ENCODE results near the gene RASSF4. TPM values are rescaled to one million over a fixed set of nuclear protein-coding genes. Genes with fewer than 3 reads are reported as not detected.

RASSF4 gene
- total and polyA plus RNA-seq, 9 of the 15 experiments (the other 6 are each of a cell fraction or from before 2014, with no cell fraction given), result 0.01 to 0.62 (median 0.11) TPM; not detected in 3

DNA sequence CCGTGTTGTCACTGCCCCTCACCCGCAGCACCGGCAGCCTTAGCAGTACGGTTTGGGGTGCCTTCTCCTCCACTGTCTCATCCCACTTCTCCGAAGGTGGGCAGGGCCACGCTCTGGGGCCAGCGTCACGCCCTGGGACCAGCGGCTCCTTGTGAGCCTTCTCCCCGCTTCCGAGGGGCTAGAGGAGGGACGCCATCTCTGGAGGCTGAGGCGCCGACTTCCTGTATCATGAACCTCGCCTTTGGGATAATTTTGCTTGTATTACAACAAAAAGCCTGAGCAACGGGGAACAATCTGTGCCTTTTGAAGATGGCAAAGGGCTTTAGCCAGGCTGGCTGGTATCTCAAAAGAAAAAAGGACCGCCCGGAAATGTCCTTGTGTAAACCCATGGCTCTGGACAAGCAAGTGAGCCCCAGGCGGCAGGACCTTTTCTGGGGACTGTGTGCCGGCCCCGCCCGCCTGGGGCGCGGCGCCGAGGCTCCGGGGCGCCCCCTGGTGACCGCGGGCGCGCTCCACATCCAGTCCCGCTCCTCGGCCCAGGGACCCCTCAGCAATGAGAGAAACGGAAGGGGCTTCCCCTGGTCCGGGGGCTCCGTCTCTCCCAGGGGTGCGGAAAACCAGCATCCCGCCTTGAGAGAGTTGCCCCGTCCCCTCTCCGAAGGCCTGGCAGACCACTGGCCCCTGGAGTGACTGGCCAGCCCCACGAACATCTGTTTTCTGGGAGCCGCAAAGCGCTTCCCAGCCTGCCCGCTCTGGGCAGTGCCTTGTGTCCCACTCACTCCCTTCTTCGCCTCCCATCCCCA lies 15.2 kb downstream of the RASSF4 start (continued):
- TF ChIP-seq, protein P1, sequence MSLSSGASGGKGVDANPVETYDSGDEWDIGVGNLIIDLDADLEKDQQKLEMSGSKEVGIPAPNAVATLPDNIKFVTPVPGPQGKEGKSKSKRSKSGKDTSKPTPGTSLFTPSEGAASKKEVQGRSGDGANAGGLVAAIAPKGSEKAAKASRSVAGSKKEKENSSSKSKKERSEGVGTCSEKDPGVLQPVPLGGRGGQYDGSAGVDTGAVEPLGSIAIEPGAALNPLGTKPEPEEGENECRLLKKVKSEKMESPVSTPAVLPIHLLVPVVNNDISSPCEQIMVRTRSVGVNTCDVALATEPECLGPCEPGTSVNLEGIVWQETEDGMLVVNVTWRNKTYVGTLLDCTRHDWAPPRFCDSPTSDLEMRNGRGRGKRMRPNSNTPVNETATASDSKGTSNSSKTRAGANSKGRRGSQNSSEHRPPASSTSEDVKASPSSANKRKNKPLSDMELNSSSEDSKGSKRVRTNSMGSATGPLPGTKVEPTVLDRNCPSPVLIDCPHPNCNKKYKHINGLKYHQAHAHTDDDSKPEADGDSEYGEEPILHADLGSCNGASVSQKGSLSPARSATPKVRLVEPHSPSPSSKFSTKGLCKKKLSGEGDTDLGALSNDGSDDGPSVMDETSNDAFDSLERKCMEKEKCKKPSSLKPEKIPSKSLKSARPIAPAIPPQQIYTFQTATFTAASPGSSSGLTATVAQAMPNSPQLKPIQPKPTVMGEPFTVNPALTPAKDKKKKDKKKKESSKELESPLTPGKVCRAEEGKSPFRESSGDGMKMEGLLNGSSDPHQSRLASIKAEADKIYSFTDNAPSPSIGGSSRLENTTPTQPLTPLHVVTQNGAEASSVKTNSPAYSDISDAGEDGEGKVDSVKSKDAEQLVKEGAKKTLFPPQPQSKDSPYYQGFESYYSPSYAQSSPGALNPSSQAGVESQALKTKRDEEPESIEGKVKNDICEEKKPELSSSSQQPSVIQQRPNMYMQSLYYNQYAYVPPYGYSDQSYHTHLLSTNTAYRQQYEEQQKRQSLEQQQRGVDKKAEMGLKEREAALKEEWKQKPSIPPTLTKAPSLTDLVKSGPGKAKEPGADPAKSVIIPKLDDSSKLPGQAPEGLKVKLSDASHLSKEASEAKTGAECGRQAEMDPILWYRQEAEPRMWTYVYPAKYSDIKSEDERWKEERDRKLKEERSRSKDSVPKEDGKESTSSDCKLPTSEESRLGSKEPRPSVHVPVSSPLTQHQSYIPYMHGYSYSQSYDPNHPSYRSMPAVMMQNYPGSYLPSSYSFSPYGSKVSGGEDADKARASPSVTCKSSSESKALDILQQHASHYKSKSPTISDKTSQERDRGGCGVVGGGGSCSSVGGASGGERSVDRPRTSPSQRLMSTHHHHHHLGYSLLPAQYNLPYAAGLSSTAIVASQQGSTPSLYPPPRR (CRISPR knock-in tag; IDR thresholded peaks at IDR 0.05; ENCODE audit: borderline replicate concordance), result no peak
- no peak for TF ChIP-seq ZNF551 (CRISPR knock-in tag; IDR thresholded peaks at IDR 0.05)
- TF ChIP-seq PHF8 (IDR thresholded peaks at IDR 0.05; ENCODE audit: borderline replicate concordance, low read length), result peak; percentile 62
- TF ChIP-seq HDAC8 (tag; IDR thresholded peaks at IDR 0.05), result no peak
- TF ChIP-seq ZNF140 (CRISPR knock-in tag; IDR thresholded peaks at IDR 0.05), result no peak
- no peak for TF ChIP-seq TAF15 (IDR thresholded peaks at IDR 0.05; ENCODE audit: low read depth, low read length)
- TF ChIP-seq BACH1 (tag; IDR thresholded peaks at IDR 0.05), result no peak
- TF ChIP-seq NFIX (CRISPR knock-in tag; IDR thresholded peaks at IDR 0.05; ENCODE audit: low read depth), result no peak
- no peak for TF ChIP-seq NCOA6 (IDR thresholded peaks at IDR 0.05)
- no peak for TF ChIP-seq GTF2F1 (IDR thresholded peaks at IDR 0.05; ENCODE audit: low read depth, low read length)
- peak in 2 of 3 experiments; percentile 27 to 63 for TF ChIP-seq YY1 (IDR thresholded peaks at IDR 0.05; ENCODE audit: borderline replicate concordance in 1 of 3, control insufficient read depth in 1 of 3, extremely low read depth in 1 of 3, insufficient read depth in 3 of 3, insufficient read length in 1 of 3, insufficient replicate concordance in 2 of 3, low read depth in 1 of 3, low read length in 2 of 3)
- TF ChIP-seq ZNF398 (CRISPR knock-in tag; IDR thresholded peaks at IDR 0.05), result no peak
- no peak for TF ChIP-seq NR3C1 (CRISPR knock-in tag; IDR thresholded peaks at IDR 0.05)
- no peak for TF ChIP-seq MLX (CRISPR knock-in tag; conservative IDR thresholded peaks at IDR 0.05)
- TF ChIP-seq, protein P2, sequence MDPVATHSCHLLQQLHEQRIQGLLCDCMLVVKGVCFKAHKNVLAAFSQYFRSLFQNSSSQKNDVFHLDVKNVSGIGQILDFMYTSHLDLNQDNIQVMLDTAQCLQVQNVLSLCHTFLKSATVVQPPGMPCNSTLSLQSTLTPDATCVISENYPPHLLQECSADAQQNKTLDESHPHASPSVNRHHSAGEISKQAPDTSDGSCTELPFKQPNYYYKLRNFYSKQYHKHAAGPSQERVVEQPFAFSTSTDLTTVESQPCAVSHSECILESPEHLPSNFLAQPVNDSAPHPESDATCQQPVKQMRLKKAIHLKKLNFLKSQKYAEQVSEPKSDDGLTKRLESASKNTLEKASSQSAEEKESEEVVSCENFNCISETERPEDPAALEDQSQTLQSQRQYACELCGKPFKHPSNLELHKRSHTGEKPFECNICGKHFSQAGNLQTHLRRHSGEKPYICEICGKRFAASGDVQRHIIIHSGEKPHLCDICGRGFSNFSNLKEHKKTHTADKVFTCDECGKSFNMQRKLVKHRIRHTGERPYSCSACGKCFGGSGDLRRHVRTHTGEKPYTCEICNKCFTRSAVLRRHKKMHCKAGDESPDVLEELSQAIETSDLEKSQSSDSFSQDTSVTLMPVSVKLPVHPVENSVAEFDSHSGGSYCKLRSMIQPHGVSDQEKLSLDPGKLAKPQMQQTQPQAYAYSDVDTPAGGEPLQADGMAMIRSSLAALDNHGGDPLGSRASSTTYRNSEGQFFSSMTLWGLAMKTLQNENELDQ (CRISPR knock-in tag; IDR thresholded peaks at IDR 0.05; ENCODE audit: borderline replicate concordance), result no peak
- TF ChIP-seq HEY1 (CRISPR knock-in tag; IDR thresholded peaks at IDR 0.05; ENCODE audit: borderline replicate concordance), result no peak
